Smooth muscle cell (in vitro differentiated cells): ENCODE data around the gene ST3GAL4. TPM values are rescaled to one million over a fixed set of nuclear protein-coding genes. Genes with fewer than 3 reads are reported as not detected.

ENCODE experiments used
- DNase-seq: peaks from one replicate; lab custom pipeline; 2025; ENCODE audit not compliant: unreplicated experiment; lab: John Stamatoyannopoulos, UW
- H2AFZ ChIP-seq: fragments of 200-600 bp; sonication (generic); 2 replicates; pipeline ENCODE4 v1.6.0; 2016; ENCODE audit warnings: antibody characterized with exemption, low read depth, mild to moderate bottlenecking
- H3F3A ChIP-seq: fragments of 200-600 bp; sonication (generic); 2 replicates; pipeline ENCODE4 v1.6.0; 2017; ENCODE audit warnings: antibody characterized with exemption, low read depth
- H3K27ac ChIP-seq: fragments of 200-600 bp; sonication (generic); 2 replicates; pipeline ENCODE4 v1.5.1; 2016; ENCODE audit warnings: low read depth, mild to moderate bottlenecking
- H3K27me3 ChIP-seq: fragments of 200-600 bp; sonication (generic); 2 replicates; pipeline ENCODE4 v1.6.1; 2016; ENCODE audit warnings: low read depth, mild to moderate bottlenecking
- H3K36me3 ChIP-seq: fragments of 200-600 bp; sonication (generic); 2 replicates; pipeline ENCODE4 v1.5.1; 2016; ENCODE audit warnings: low read depth
- H3K4me1 ChIP-seq: fragments of 200-600 bp; sonication (generic); 2 replicates; pipeline ENCODE4 v1.5.1; 2016; ENCODE audit warnings: low read depth
- H3K4me2 ChIP-seq: fragments of 200-600 bp; sonication (generic); 2 replicates; pipeline ENCODE4 v1.6.0; 2016; ENCODE audit warnings: mild to moderate bottlenecking
- H3K4me3 ChIP-seq: fragments of 200-600 bp; sonication (generic); 2 replicates; pipeline ENCODE4 v1.5.1; 2016; ENCODE audit warnings: mild to moderate bottlenecking
- H3K79me2 ChIP-seq: fragments of 200-600 bp; sonication (generic); 2 replicates; pipeline ENCODE4 v1.6.0; 2016; ENCODE audit warnings: low read depth, mild to moderate bottlenecking
- H3K9ac ChIP-seq: fragments of 200-600 bp; sonication (generic); 2 replicates; pipeline ENCODE4 v1.6.0; 2016; ENCODE audit warnings: low read depth
- H3K9me3 ChIP-seq: fragments of 200-600 bp; sonication (generic); replicated peaks from 2 replicates; pipeline ENCODE4 v1.5.1; 2016; ENCODE audit warnings: low read depth
- H4K20me1 ChIP-seq: fragments of 200-600 bp; sonication (generic); 2 replicates; pipeline ENCODE4 v1.6.0; 2016; ENCODE audit warnings: low read depth
- CTCF ChIP-seq: fragments of 200-600 bp; sonication (generic); IDR thresholded peaks from 2 replicates; pipeline ENCODE4 v1.5.1; 2017; ENCODE audit warnings: borderline replicate concordance, mild to moderate bottlenecking, antibody characterized with exemption; ENCODE audit not compliant: insufficient read depth, poor library complexity, severe bottlenecking
- WGBS: methylation state at CpG from one replicate; pipeline ENCODE4 v1.1.7; 2016; ENCODE audit warnings: low lambda C conversion rate; 5-methylcytosine and 5-hydroxymethylcytosine counted together
- polyA plus RNA-seq: library from polyadenylated mRNA; unstranded; fragments of >200 nt; fragmentation: Nextera tagmentation; extraction: Ambion mirVana; gene quantifications from 2 replicates; pipeline ENCODE4 v1.2.1, GENCODE V29; 2016
- total RNA-seq: library from RNA; depleted of rRNA; stranded (reverse); fragments of >200 nt; gene quantifications from 2 replicates; pipeline ENCODE4 v1.2.3, GENCODE V29; 2014

Gene ST3GAL4
- total and polyA plus RNA-seq, 2 experiments from 2014 or later, result 60.3 to 60.9 TPM

- Histone ChIP-seq H2AFZ (no peak overlapping the region), H3F3A (peaks cover 9% of the 10 kb centered on the region), H3K27ac (peak overlapping the region; percentile 37), H3K9ac (no peak overlapping the region), H3K27me3 (no peaks in the 10 kb centered on the region), H3K9me3 (no peaks in the 10 kb centered on the region), H3K36me3 (no peaks in the 10 kb centered on the region), H3K79me2 (no peaks in the 10 kb centered on the region), H3K4me2 (peak overlapping the region; percentile 88), H3K4me1 (peaks cover 7% of the 10 kb centered on the region), H3K4me3 (peak overlapping the region; percentile 48), H4K20me1 (no peaks in the 10 kb centered on the region)
- no peak for DNase-seq
- TF ChIP-seq CTCF, result no peak
- 85% methylated on average over 19 of the region's 19 CpGs for WGBS
Observed at GRCh38 chr11:126415669-126416420, 60.4 kb downstream of the ST3GAL4 start.

- WGBS, result 17% methylated on average over 51 of the region's 52 CpGs
- Histone ChIP-seq H3K4me1 (peaks cover 7% of the 10 kb centered on the region), H3F3A (peaks cover 9% of the 10 kb centered on the region), H3K9ac (no peak overlapping the region), H3K36me3 (no peaks in the 10 kb centered on the region), H3K27me3 (no peaks in the 10 kb centered on the region), H3K4me2 (peak overlapping the region; percentile 88), H2AFZ (no peak overlapping the region), H4K20me1 (no peaks in the 10 kb centered on the region), H3K79me2 (no peaks in the 10 kb centered on the region), H3K9me3 (no peaks in the 10 kb centered on the region), H3K27ac (peak overlapping the region; percentile 37), H3K4me3 (peak overlapping the region; percentile 48)
- DNase-seq, result peak; percentile 56
- no peak for TF ChIP-seq CTCF
Observed at GRCh38 chr11:126416542-126417090, 61.1 kb downstream of the ST3GAL4 start.

- no peaks in the 10 kb centered on the region for H3K9me3 ChIP-seq
- no peaks in the 10 kb centered on the region for H3K27me3 ChIP-seq
- no peak for DNase-seq
- no peaks in the 10 kb centered on the region for H3K36me3 ChIP-seq
- H3K79me2 ChIP-seq, result no peaks in the 10 kb centered on the region
- H3K9ac ChIP-seq, result no peak overlapping the region
- peak overlapping the region; percentile 88 for H3K4me2 ChIP-seq
- H3F3A ChIP-seq, result peaks cover 9% of the 10 kb centered on the region
- WGBS, result 92% methylated on average over 12 of the region's 12 CpGs
- TF ChIP-seq CTCF, result no peak
- H2AFZ ChIP-seq, result no peak overlapping the region
- peaks cover 7% of the 10 kb centered on the region for H3K4me1 ChIP-seq
- H3K27ac ChIP-seq, result no peak overlapping the region
- H3K4me3 ChIP-seq, result peak overlapping the region; percentile 48
- no peaks in the 10 kb centered on the region for H4K20me1 ChIP-seq
Observed at GRCh38 chr11:126417091-126417862, 61.8 kb downstream of the ST3GAL4 start.
